ENCODE measurements around the gene NPDC1. TPM values are rescaled to one million over a fixed set of nuclear protein-coding genes. Genes with fewer than 3 reads are reported as not detected.
A peak's percentile ranks its signal among the peaks of the same experiment; 100 is the strongest.

Gene NPDC1
- total RNA-seq, 1 experiment from 2014 or later = 25.4 TPM

GRCh38 chr9:137028263-137029057 is 17.5 kb downstream of the NPDC1 start:
- DNase-seq (peak; percentile 61), ATAC-seq (peak; percentile 67)
- no peaks in the 10 kb centered on the region for H3K9me3 ChIP-seq (ENCODE audit: low read length)
- CTCF ChIA-PET = interaction anchor here (0.6 to 1.3 kb wide), 5 partner anchors 18 to 267 kb away, joined by 3 to 6 read pairs (median 4); partner anchors contain the start of genes NPDC1 and PAXX
- peaks cover 13% of the 10 kb centered on the region; the same call in 1 of the 2 replicates for H3K4me1 ChIP-seq (ENCODE audit: insufficient read depth, low read length)
- no peaks in the 10 kb centered on the region for H4K20me1 ChIP-seq (ENCODE audit: low read length)
- intact Hi-C loops (cut with micrococcal nuclease) = loop anchor here (5.0 kb wide), 1 partner anchor 126 kb away; no protein-coding TSS in a partner anchor
- no peaks in the 10 kb centered on the region for H3K27me3 ChIP-seq (ENCODE audit: low read length)
- peak overlapping the region; percentile 97 for H3K4me2 ChIP-seq (ENCODE audit: low read length)
- H3F3A ChIP-seq (ENCODE audit: low read length, unreplicated experiment) = no peaks in the 10 kb centered on the region
- H3K9me2 ChIP-seq (replicated peaks; ENCODE audit: low read length) = no peaks in the 10 kb centered on the region
- no TSS peak for BruUV-seq (replicated peaks)
- H3K79me2 ChIP-seq (ENCODE audit: low read length) = peaks cover 12% of the 10 kb centered on the region; the same call in 1 of the 2 replicates
- no peak for TF ChIP-seq EZH2phosphoT487 (IDR thresholded peaks at IDR 0.05; ENCODE audit: borderline replicate concordance, low read length)
- TF ChIP-seq EZH2 (IDR thresholded peaks at IDR 0.05; ENCODE audit: low read length, unreplicated experiment) = no peak
- no peak; the same call in 1 of the 2 replicates for TF ChIP-seq CTCF (conservative IDR thresholded peaks at IDR 0.05; ENCODE audit: low read depth, low read length)
- H2AFZ ChIP-seq (ENCODE audit: low read length) = peak overlapping the region; percentile 95
- no peaks in the 10 kb centered on the region for H3K36me3 ChIP-seq (ENCODE audit: low read depth, low read length)
- H3K27ac ChIP-seq (ENCODE audit: low read length) = no peak overlapping the region
- POLR2A ChIA-PET (ENCODE audit: unreplicated experiment) = interaction anchor here (0.5 kb wide), 1 partner anchor 238 kb away, joined by 4 read pairs; the partner anchor contains the start of gene TMEM141
- 0 out of 2 replicates have a peak overlapping the region, but pooled peaks have one; percentile 25 for H3K9ac ChIP-seq (ENCODE audit: low read length)
- H3K4me3 ChIP-seq (ENCODE audit: low read length) = peak overlapping the region; percentile 68

GRCh38 chr9:137027369-137028262 is 18.4 kb downstream of the NPDC1 start, which contains the start of gene ABCA2:
TSS of gene ABCA2 (minus strand) at chr9:137028237. CDS start at chr9:137028140, 97 bp downstream.
- Histone ChIP-seq H3K9ac (ENCODE audit: low read length) (0 out of 2 replicates have a peak within 1 kb of the TSS, but pooled peaks have one; percentile 25), H3K79me2 (ENCODE audit: low read length) (peaks cover 12% of the 10 kb centered on the region; the same call in 1 of the 2 replicates), H3K9me2 (replicated peaks; ENCODE audit: low read length) (no peaks in the 10 kb centered on the region), H3K27ac (ENCODE audit: low read length) (no peak within 1 kb of the TSS), H3K36me3 (ENCODE audit: low read depth, low read length) (no peaks in the 10 kb centered on the region), H3K4me1 (ENCODE audit: insufficient read depth, low read length) (peaks cover 13% of the 10 kb centered on the region; the same call in 1 of the 2 replicates), H3K4me3 (ENCODE audit: low read length) (peak within 1 kb of the TSS; percentile 68), H3K4me2 (ENCODE audit: low read length) (peak within 1 kb of the TSS; percentile 97), H4K20me1 (ENCODE audit: low read length) (no peaks in the 10 kb centered on the region), H2AFZ (ENCODE audit: low read length) (peak within 1 kb of the TSS; percentile 95), H3F3A (ENCODE audit: low read length, unreplicated experiment) (no peaks in the 10 kb centered on the region), H3K27me3 (ENCODE audit: low read length) (no peaks in the 10 kb centered on the region), H3K9me3 (ENCODE audit: low read length) (no peaks in the 10 kb centered on the region)
- BruUV-seq (replicated peaks) = no TSS peak
- intact Hi-C loops (cut with micrococcal nuclease) = loop anchor here (5.0 kb wide), 1 partner anchor 125 kb away; no protein-coding TSS in a partner anchor
- ATAC-seq = peak; percentile 27
- peak; percentile 23 for DNase-seq
- ChIA-PET CTCF (no interaction called here), POLR2A (ENCODE audit: unreplicated experiment) (no interaction called here)
- TF ChIP-seq CTCF (conservative IDR thresholded peaks at IDR 0.05; ENCODE audit: low read depth, low read length) (no peak), EZH2 (IDR thresholded peaks at IDR 0.05; ENCODE audit: low read length, unreplicated experiment) (no peak), EZH2phosphoT487 (IDR thresholded peaks at IDR 0.05; ENCODE audit: borderline replicate concordance, low read length) (no peak)
